Epithelial cell of esophagus (primary cell): Measurements from ENCODE around the gene OCRL.

Experiments used
- DNase-seq: peaks from one replicate; pipeline ENCODE4 v3.0.0; 2010; ENCODE audit warnings: low read depth
- H3K4me3 ChIP-seq: 2 replicates; pipeline ENCODE4 v1.5.1; 2011; ENCODE audit warnings: mild to moderate bottlenecking, low read length, control low read depth
- CTCF ChIP-seq: IDR thresholded peaks from 2 replicates; pipeline ENCODE4 v1.5.1; 2011; ENCODE audit warnings: low read depth, mild to moderate bottlenecking, low read length, control low read depth, inconsistent platforms; ENCODE audit not compliant: insufficient read depth; ENCODE audit errors: missing control alignments

Gene OCRL

GRCh38 chrX:129637217-129638109 lies 97.4 kb downstream of the OCRL start:
- TF ChIP-seq CTCF, result peak; percentile 80
- H3K4me3 ChIP-seq, result no peak overlapping the region
- peak; percentile 62 for DNase-seq

GRCh38 chrX:129638917-129639316 lies 98.9 kb downstream of the OCRL start:
- no peak for TF ChIP-seq CTCF
- DNase-seq, result no peak
- H3K4me3 ChIP-seq, result no peak overlapping the region

- TF ChIP-seq CTCF, result no peak
- DNase-seq, result no peak
- no peak overlapping the region for H3K4me3 ChIP-seq
These were observed 100.7 kb downstream of the OCRL start for GRCh38 chrX:129640737-129641136.

GRCh38 chrX:129641469-129641868 lies 101.4 kb downstream of the OCRL start:
- H3K4me3 ChIP-seq, result no peak overlapping the region
- no peak for DNase-seq
- TF ChIP-seq CTCF, result no peak

GRCh38 chrX:129641941-129642340 lies 101.9 kb downstream of the OCRL start:
- DNase-seq, result no peak
- no peak for TF ChIP-seq CTCF
- H3K4me3 ChIP-seq, result no peak overlapping the region
